GM23338 (cell line): ENCODE data around the gene SLX4IP.

ENCODE experiments used
- CTCF ChIP-seq, 2 experiments: fragments of 200-600 bp in 1 of 2; sonication (generic) in 1 of 2; conservative IDR thresholded peaks; 2 replicates each; pipeline versions ENCODE4 v1.5.1 to v1.6.1; 2016 to 2017; ENCODE audit warnings: antibody characterized with exemption in 2 of 2, low read depth in 2 of 2, mild to moderate bottlenecking in 2 of 2, moderate library complexity in 1 of 2
- ETS1 ChIP-seq: IDR thresholded peaks from 2 replicates; pipeline ENCODE4 v1.6.1; 2016; ENCODE audit warnings: antibody characterized with exemption
- EZH2 ChIP-seq: fragments of 200-600 bp; sonication (generic); IDR thresholded peaks from one replicate; pipeline ENCODE4 v1.8.0; 2017; ENCODE audit warnings: antibody characterized with exemption, mild to moderate bottlenecking, low read depth; ENCODE audit not compliant: unreplicated experiment
- JUNB ChIP-seq: IDR thresholded peaks from one replicate; pipeline ENCODE4 v1.6.1; 2016; ENCODE audit warnings: antibody characterized with exemption; ENCODE audit not compliant: unreplicated experiment
- POLR2AphosphoS5 ChIP-seq: IDR thresholded peaks from 2 replicates; pipeline ENCODE4 v1.6.1; 2016; ENCODE audit warnings: antibody characterized with exemption, low read depth

GRCh38 chr20:10622657-10623418, 187.7 kb downstream of the SLX4IP start:
- TF ChIP-seq POLR2AphosphoS5 (no peak), CTCF (conservative IDR thresholded peaks at IDR 0.05; ENCODE audit: low read depth in 2 of 2) (no peak), JUNB (no peak), EZH2 (no peak), ETS1 (no peak)
